OCI-LY3 (cell line): ENCODE data around the gene MCCC1.

ENCODE experiments used
- CTCF ChIP-seq: fragments of 200-600, 300-600 bp; sonication (generic); IDR thresholded peaks from 2 replicates; pipeline ENCODE4 v1.5.1; 2014; ENCODE audit warnings: antibody characterized with exemption, low read length, low read depth
- EZH2phosphoT487 ChIP-seq: fragments of 200-600 bp; shearing (Covaris generic); IDR thresholded peaks from 2 replicates; pipeline ENCODE4 v1.6.1; 2018; ENCODE audit warnings: antibody characterized with exemption, mixed run types, low read depth

GRCh38 chr3:182972387-182972786, 126.9 kb downstream of the MCCC1 start:
- TF ChIP-seq CTCF (no peak), EZH2phosphoT487 (no peak)
